ENCODE data around the gene DBET.
"Not testable (repeated sequence)": the region's sequence is repeated elsewhere in the genome, so short reads cannot be mapped to it uniquely, and the experiment has no call there.

Gene DBET

GRCh38 chr4:190064342-190064741 lies at the start of gene DBET:
Gene DBET, plus strand, starts transcription at chr4:190064502.
- not testable (repeated sequence) for DNase-seq (ENCODE audit: low read depth)

- DNase-seq (ENCODE audit: low read depth): no peak
These were observed 49.3 kb upstream of the DBET start for GRCh38 chr4:190014771-190015537.

- no peak for DNase-seq (ENCODE audit: low read depth)
These were observed 48.5 kb upstream of the DBET start for GRCh38 chr4:190015538-190016368.

GRCh38 chr4:190016369-190017289 lies 47.7 kb upstream of the DBET start:
- DNase-seq (ENCODE audit: low read depth): no peak

GRCh38 chr4:190017357-190018200 lies 46.7 kb upstream of the DBET start:
- DNase-seq (ENCODE audit: low read depth): no peak

- no peak for DNase-seq (ENCODE audit: low read depth)
These were observed 45.9 kb upstream of the DBET start for GRCh38 chr4:190018201-190018920.

GRCh38 chr4:190019023-190019858 lies 45.1 kb upstream of the DBET start:
- DNase-seq (ENCODE audit: low read depth): no peak

GRCh38 chr4:190019859-190020463 lies 44.3 kb upstream of the DBET start:
- DNase-seq (ENCODE audit: low read depth): not testable (repeated sequence)

GRCh38 chr4:190020790-190021717 lies 43.2 kb upstream of the DBET start:
- DNase-seq (ENCODE audit: low read depth): no peak

GRCh38 chr4:190021973-190022372 lies 42.3 kb upstream of the DBET start:
- not testable (repeated sequence) for DNase-seq (ENCODE audit: low read depth)

- not testable (repeated sequence) for DNase-seq (ENCODE audit: low read depth)
These were observed 41.6 kb upstream of the DBET start for GRCh38 chr4:190022614-190023281.

GRCh38 chr4:190027156-190027555 lies 37.1 kb upstream of the DBET start, which contains the start of gene FRG2:
Gene FRG2, minus strand, starts transcription at chr4:190027256. Its CDS starts 52 bp downstream, at chr4:190027204.
- DNase-seq (ENCODE audit: low read depth): not testable (repeated sequence)

- DNase-seq (ENCODE audit: low read depth): not testable (repeated sequence)
These were observed 33.0 kb upstream of the DBET start for GRCh38 chr4:190031264-190031663.

- DNase-seq (ENCODE audit: low read depth): not testable (repeated sequence)
These were observed 26.5 kb upstream of the DBET start for GRCh38 chr4:190037704-190038388.

- not testable (repeated sequence) for DNase-seq (ENCODE audit: low read depth)
These were observed 23.4 kb upstream of the DBET start for GRCh38 chr4:190040873-190041272.

- not testable (repeated sequence) for DNase-seq (ENCODE audit: low read depth)
These were observed 16.7 kb upstream of the DBET start for GRCh38 chr4:190047627-190048026.
